Body of pancreas (tissue), 4 donors: Measurements from ENCODE around the gene TYW1B.
"Not testable (repeated sequence)": the region's sequence is repeated elsewhere in the genome, so short reads cannot be mapped to it uniquely, and the experiment has no call there.

Experiments
- CTCF ChIP-seq, 7 experiments: fragments of 450-650 bp in 4 of 7; fragments of 200-600 bp in 3 of 7; sonication (generic) in 3 of 7; IDR thresholded peaks; one replicate each; pipeline ENCODE4 v1.5.1; 2016 to 2019; ENCODE audit warnings: antibody characterized with exemption in 7 of 7
- POLR2A ChIP-seq, 3 donors: fragments of 450-650 bp; IDR thresholded peaks; one replicate each; pipeline ENCODE4 v1.6.1; 2016; ENCODE audit warnings: antibody characterized with exemption in 3 of 3, mild to moderate bottlenecking in 2 of 3

DNA sequence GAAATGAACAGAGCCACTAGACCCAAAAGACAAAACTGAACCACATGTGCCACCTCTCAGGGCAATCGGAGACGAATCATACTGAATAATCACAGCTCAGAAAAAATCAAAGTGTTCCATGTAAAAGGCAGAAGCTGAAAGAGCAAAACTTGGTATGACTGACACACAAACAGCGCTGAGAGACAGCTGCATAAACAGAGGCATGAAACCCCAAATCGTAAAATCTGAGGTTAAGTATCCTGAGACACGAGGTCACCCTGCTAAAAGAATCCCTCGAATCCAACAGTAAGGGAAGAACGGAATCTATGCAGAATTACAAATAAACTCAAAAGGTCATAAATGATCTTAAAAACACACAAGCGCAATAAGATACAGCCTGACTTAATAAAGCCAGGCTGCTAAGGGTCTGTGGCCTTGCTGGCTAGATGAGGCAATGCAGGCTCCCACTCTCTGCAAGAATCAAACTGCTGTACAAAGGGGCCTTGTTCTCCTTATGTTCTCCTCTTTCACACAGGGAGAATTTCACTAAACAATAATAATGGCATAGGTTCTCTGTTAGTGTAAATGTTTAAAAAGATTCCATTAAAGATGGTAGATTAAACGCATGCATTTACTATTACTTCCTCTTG is 247.7 kb downstream of the TYW1B start:
- TF ChIP-seq POLR2A, CTCF (IDR thresholded peaks at IDR 0.05): not testable (repeated sequence)
